HepG2 (cell line): ENCODE data around the gene DNPEP. TPM values are rescaled to one million over a fixed set of nuclear protein-coding genes. Genes with fewer than 3 reads are reported as not detected.

Experiments used
- AKNA ChIP-seq: sonication (generic); formaldehyde crosslinking; IDR thresholded peaks from 2 replicates; pipeline ENCODE4 v1.4.0; 2020; ENCODE audit warnings: missing genetic modification reagents, borderline replicate concordance
- ARNT2 ChIP-seq: sonication (generic); formaldehyde crosslinking; IDR thresholded peaks from 2 replicates; pipeline ENCODE4 v1.8.0; 2022; ENCODE audit warnings: mild to moderate bottlenecking, low read depth, missing genetic modification reagents, moderate library complexity
- CSRNP2 ChIP-seq: sonication (generic); formaldehyde crosslinking; conservative IDR thresholded peaks from 2 replicates; pipeline ENCODE4 v1.8.0; 2022; ENCODE audit warnings: low read depth, missing genetic modification reagents
- ERF ChIP-seq: IDR thresholded peaks from 2 replicates; pipeline ENCODE4 v1.6.1; 2018; ENCODE audit warnings: missing biosample characterization, missing genetic modification reagents
- HOXA5 ChIP-seq: sonication (generic); formaldehyde crosslinking; IDR thresholded peaks from 2 replicates; pipeline ENCODE4 v1.4.0; 2020; ENCODE audit warnings: missing genetic modification reagents
- JUN ChIP-seq: sonication (generic); formaldehyde crosslinking; IDR thresholded peaks from 2 replicates; pipeline ENCODE4 v1.4.0; 2020; ENCODE audit warnings: mild to moderate bottlenecking, missing genetic modification reagents
- MAZ ChIP-seq, 2 experiments: sonication (generic) in 1 of 2; formaldehyde crosslinking in 1 of 2; IDR thresholded peaks; 2 replicates each; pipeline versions ENCODE4 v1.5.0 to v1.6.1; 2012 to 2020; ENCODE audit warnings: low read depth in 2 of 2, mild to moderate bottlenecking in 2 of 2, borderline replicate concordance in 1 of 2, improper control_type of control experiment in 1 of 2, low read length in 1 of 2, missing genetic modification reagents in 1 of 2, moderate library complexity in 1 of 2
- RARG ChIP-seq: sonication (generic); formaldehyde crosslinking; IDR thresholded peaks from 2 replicates; pipeline ENCODE4 v1.4.0; 2020; ENCODE audit warnings: low read depth, mild to moderate bottlenecking, missing genetic modification reagents
- RBM39 ChIP-seq: fragments of 200-400 bp; formaldehyde crosslinking; IDR thresholded peaks from one replicate; pipeline ENCODE4 v1.6.1; 2018; ENCODE audit warnings: antibody characterized with exemption, mild to moderate bottlenecking, low read depth, low read length; ENCODE audit not compliant: poor library complexity, severe bottlenecking
- TAF1 ChIP-seq: sonication (generic); formaldehyde crosslinking; IDR thresholded peaks from 2 replicates; pipeline ENCODE4 v1.4.0; 2020; ENCODE audit warnings: missing genetic modification reagents
- U2AF1 ChIP-seq: fragments of 200-400 bp; formaldehyde crosslinking; optimal IDR thresholded peaks from 2 replicates; pipeline ENCODE3; 2017; ENCODE audit warnings: mild to moderate bottlenecking, low read depth, low read length
- YEATS2 ChIP-seq: sonication (generic); formaldehyde crosslinking; IDR thresholded peaks from 2 replicates; pipeline ENCODE4 v1.4.0; 2020; ENCODE audit warnings: missing genetic modification reagents, borderline replicate concordance
- ZBTB25 ChIP-seq: IDR thresholded peaks from 2 replicates; pipeline ENCODE4 v1.6.1; 2018; ENCODE audit warnings: missing genetic modification reagents
- ZMAT5 ChIP-seq: sonication (generic); formaldehyde crosslinking; IDR thresholded peaks from 2 replicates; pipeline ENCODE4 v1.5.0; 2020; ENCODE audit warnings: mild to moderate bottlenecking, low read depth, missing genetic modification reagents, borderline replicate concordance
- ZNF235 ChIP-seq: sonication (generic); formaldehyde crosslinking; IDR thresholded peaks from 2 replicates; pipeline ENCODE4 v1.8.1; 2023; ENCODE audit warnings: mild to moderate bottlenecking, missing genetic modification reagents, borderline replicate concordance
- ZNF33A ChIP-seq: sonication (generic); formaldehyde crosslinking; IDR thresholded peaks from 2 replicates; pipeline ENCODE4 v1.5.1; 2020; ENCODE audit warnings: missing genetic modification reagents, mild to moderate bottlenecking, moderate library complexity, borderline replicate concordance
- ZNF367 ChIP-seq: sonication (generic); formaldehyde crosslinking; IDR thresholded peaks from 2 replicates; pipeline ENCODE4 v1.4.0; 2020; ENCODE audit warnings: missing genetic modification reagents, borderline replicate concordance
- ZNF383 ChIP-seq: sonication (generic); formaldehyde crosslinking; IDR thresholded peaks from 2 replicates; pipeline ENCODE4 v1.4.0; 2020; ENCODE audit warnings: missing genetic modification reagents, mild to moderate bottlenecking, borderline replicate concordance
- ZNF674 ChIP-seq: sonication (generic); formaldehyde crosslinking; IDR thresholded peaks from 2 replicates; pipeline ENCODE4 v1.5.0; 2020; ENCODE audit warnings: low read depth, mild to moderate bottlenecking, missing genetic modification reagents
- polyA plus RNA-seq, 8 experiments: library from polyadenylated mRNA; depleted of rRNA in 3 of 8; stranded (reverse) in 7 of 8; unstranded in 1 of 8; fragments of >200 nt; fragmentation: Illumina TruSeq in 4 of 8; extraction: Trizol in 4 of 8; gene quantifications; 2 replicates each; pipeline versions ENCODE4 v1.2.1 to v1.2.3, GENCODE V29; 2011 to 2016; ENCODE audit warnings: low read depth in 4 of 8, missing spikeins in 1 of 8, mixed read lengths in 1 of 8; ENCODE audit not compliant: insufficient read depth in 1 of 8
- total RNA-seq, 5 experiments: library from RNA; depleted of rRNA; stranded (reverse); fragments of >200 nt; fragmentation: Illumina TruSeq; extraction: Trizol; gene quantifications; 2 replicates each; pipeline ENCODE4 v1.2.3, GENCODE V29; 2016; ENCODE audit warnings: low read depth in 1 of 5
- TF ChIP-seq, protein P1 (sequence below): IDR thresholded peaks from 2 replicates; pipeline ENCODE4 v1.6.1; 2012; ENCODE audit warnings: inconsistent platforms

DNPEP gene
- total and polyA plus RNA-seq, 2 of the 13 experiments (the other 11 are each of a cell fraction or from before 2014, with no cell fraction given) = 104 to 109 TPM

GRCh38 chr2:219387306-219388120, at the start of gene DNPEP (continued):
- TF ChIP-seq ZBTB25 (CRISPR knock-in tag) = peak; percentile 78
- TF ChIP-seq U2AF1 = no peak
- TF ChIP-seq, protein P1, sequence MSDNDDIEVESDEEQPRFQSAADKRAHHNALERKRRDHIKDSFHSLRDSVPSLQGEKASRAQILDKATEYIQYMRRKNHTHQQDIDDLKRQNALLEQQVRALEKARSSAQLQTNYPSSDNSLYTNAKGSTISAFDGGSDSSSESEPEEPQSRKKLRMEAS = peak; percentile 86
- TF ChIP-seq CSRNP2 = no peak
- TF ChIP-seq HOXA5 (CRISPR knock-in tag) = no peak
- TF ChIP-seq RBM39 = peak; percentile 82
- TF ChIP-seq ERF (CRISPR knock-in tag) = peak; percentile 68; the same call in 1 of the 2 replicates
- TF ChIP-seq ARNT2 (CRISPR knock-in tag) = no peak; the same call in 1 of the 2 replicates
- TF ChIP-seq MAZ (IDR thresholded peaks at IDR 0.05; ENCODE audit: borderline replicate concordance, low read depth, low read length) = peak; percentile 12; the same call in 1 of the 2 replicates
- TF ChIP-seq MAZ (CRISPR knock-in tag; IDR thresholded peaks at IDR 0.05; ENCODE audit: low read depth) = peak; percentile 68
- no peak; the same call in 1 of the 2 replicates for TF ChIP-seq RARG
- peak; percentile 75 for TF ChIP-seq TAF1 (CRISPR knock-in tag)
- TF ChIP-seq ZNF383 = no peak
- no peak for TF ChIP-seq ZNF33A (CRISPR knock-in tag)
- no peak for TF ChIP-seq ZMAT5 (CRISPR knock-in tag)
- no peak for TF ChIP-seq JUN (CRISPR knock-in tag)
- TF ChIP-seq ZNF674 (CRISPR knock-in tag) = no peak; the same call in 1 of the 2 replicates
- peak; percentile 32; the same call in 1 of the 2 replicates for TF ChIP-seq ZNF235 (CRISPR knock-in tag)
- peak; percentile 28; the same call in 1 of the 2 replicates for TF ChIP-seq ZNF367 (CRISPR knock-in tag)
- TF ChIP-seq YEATS2 (CRISPR knock-in tag) = 0 out of 2 replicates have a peak, but pooled peaks have one; percentile 59
- no peak for TF ChIP-seq AKNA (CRISPR knock-in tag)
